Muscle of leg (tissue), 11 donors: Measurements from ENCODE around the gene DIP2C. TPM values are rescaled to one million over a fixed set of nuclear protein-coding genes. Genes with fewer than 3 reads are reported as not detected.

ENCODE experiments used
- DNase-seq: peaks from one replicate; pipeline ENCODE4 v3.0.0; 2013
- H3K27ac ChIP-seq: one replicate; pipeline ENCODE4 v1.5.1; 2013; ENCODE audit warnings: mild to moderate bottlenecking, low read length, control low read depth
- H3K27me3 ChIP-seq: one replicate; pipeline ENCODE4 v1.6.1; 2013; ENCODE audit warnings: low read length; ENCODE audit not compliant: control insufficient read depth, insufficient read depth
- H3K36me3 ChIP-seq: one replicate; pipeline ENCODE4 v1.6.1; 2013; ENCODE audit warnings: low read length; ENCODE audit not compliant: control insufficient read depth, insufficient read depth
- H3K4me1 ChIP-seq: one replicate; pipeline ENCODE4 v1.6.1; 2013; ENCODE audit warnings: low read length; ENCODE audit not compliant: control insufficient read depth, insufficient read depth
- H3K4me3 ChIP-seq: one replicate; pipeline ENCODE4 v1.5.1; 2013; ENCODE audit warnings: low read length, control low read depth
- H3K9me3 ChIP-seq: replicated peaks from 2 replicates; pipeline ENCODE4 v1.6.1; 2013; ENCODE audit warnings: low read depth, low read length; ENCODE audit not compliant: control insufficient read depth
- WGBS: methylation state at CpG from one replicate; pipeline ENCODE4 v1.1.5; 2013; ENCODE audit warnings: missing lambda C conversion rate; ENCODE audit not compliant: insufficient coverage; 5-methylcytosine and 5-hydroxymethylcytosine counted together
- polyA plus RNA-seq, 8 donors: library from polyadenylated mRNA; unstranded; fragments of 120-200 nt; gene quantifications; one replicate each; pipeline versions ENCODE4 v1.2.1 to v1.2.3, GENCODE V29; 2013; ENCODE audit warnings: inconsistent platforms in 1 of 8, low replicate concordance in 1 of 8; ENCODE audit not compliant: insufficient read length in 8 of 8, insufficient read depth in 1 of 8
- total RNA-seq: library from RNA; stranded (reverse); fragments of 120-200 nt; gene quantifications from one replicate; pipeline ENCODE4 v1.2.4, GENCODE V29; 2013

The DIP2C gene
- total and polyA plus RNA-seq, 9 donors = 15.1 to 30.8 (median 24.8) TPM

DNA sequence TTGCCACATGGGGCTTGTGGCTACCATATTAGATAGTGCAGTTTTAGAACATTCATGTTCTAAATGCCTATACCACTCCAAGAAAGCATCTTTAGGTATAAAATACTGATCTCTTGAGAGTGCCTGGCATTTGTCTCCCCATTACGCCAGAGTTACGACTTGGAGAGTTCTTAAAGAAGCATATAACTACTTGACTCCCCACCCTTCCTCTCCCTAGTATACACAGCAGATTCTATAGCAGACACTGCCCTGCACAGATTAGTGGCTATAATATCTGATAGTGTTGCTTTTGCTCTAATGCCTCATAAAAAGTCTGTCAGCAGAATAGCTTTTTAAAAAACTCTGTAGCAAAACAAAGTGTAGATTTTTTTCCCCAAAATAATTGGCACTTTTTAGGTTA lies 463.4 kb downstream of the DIP2C start:
- DNase-seq = no peak
- WGBS = no CpG with 5 or more reads among the region's 2 CpGs
- no peak overlapping the region for H3K27ac ChIP-seq

DNA sequence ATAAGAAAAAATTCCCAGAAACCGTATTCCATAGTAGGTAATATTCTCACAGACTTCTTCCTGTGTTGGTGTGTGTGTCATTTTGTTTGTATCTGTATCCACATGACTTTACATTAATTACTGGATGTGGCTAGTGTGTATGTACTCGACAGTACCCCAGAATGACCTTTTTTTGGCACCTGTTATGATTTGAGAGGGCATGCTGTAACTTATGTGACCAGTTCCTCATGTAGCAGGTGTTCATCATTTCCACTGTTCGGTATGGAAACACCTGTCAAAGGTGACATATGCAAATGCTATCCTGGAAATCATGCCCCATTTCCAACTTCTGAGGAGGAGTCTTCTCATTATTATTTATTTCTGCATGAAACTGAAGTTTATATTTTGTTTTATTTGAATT lies 464.9 kb downstream of the DIP2C start:
- DNase-seq = no peak
- Histone ChIP-seq H3K36me3 (no peaks in the 10 kb centered on the region), H3K4me3 (no peak overlapping the region), H3K27ac (no peak overlapping the region), H3K9me3 (no peaks in the 10 kb centered on the region), H3K4me1 (no peaks in the 10 kb centered on the region), H3K27me3 (no peaks in the 10 kb centered on the region)
- WGBS = no CpG with 5 or more reads among the region's 3 CpGs

More for the DNA sequence above, 463.4 kb downstream of the DIP2C start:
- Histone ChIP-seq H3K4me3 (no peak overlapping the region), H3K36me3 (no peaks in the 10 kb centered on the region), H3K4me1 (no peaks in the 10 kb centered on the region), H3K9me3 (no peaks in the 10 kb centered on the region), H3K27me3 (no peaks in the 10 kb centered on the region)

Other genes with a start within 250 kb of the DIP2C start
- 35.8 TPM for gene LARP4B, start 242.0 kb upstream of the DIP2C start, total RNA-seq
- 10 to 100 TPM; 40.9 to 84.5 (median 55.3) TPM for gene LARP4B, start 242.0 kb upstream of the DIP2C start, polyA plus RNA-seq